Pancreas (tissue), 10 donors: Measurements from ENCODE around the gene HDAC5. TPM values are rescaled to one million over a fixed set of nuclear protein-coding genes. Genes with fewer than 3 reads are reported as not detected.

ENCODE experiments used
- ATAC-seq, 4 donors: fragments of 200-7000 bp; cut with Tn5 transposase; one replicate each; pipeline versions ENCODE4 v1.8.0 to v1.9.1; 2020; ENCODE audit warnings: mild to moderate bottlenecking in 4 of 4, moderate library complexity in 4 of 4
- DNase-seq, 6 donors: peaks; one replicate each; pipeline ENCODE4 v3.0.0-alpha.2; 2020
- FAIRE-seq: peaks from 2 replicates; lab custom pipeline; 2012; peaks lifted over from hg19 to GRCh38; lab: Jason Lieb, UNC
- H3K27ac ChIP-seq, 4 donors: fragments of 200-600 bp; sonication (generic); 1 replicate in 3 of 4; 2 replicates in 1 of 4; pipeline versions ENCODE4 v1.5.0 to v1.8.0; 2020
- H3K27me3 ChIP-seq, 4 donors: fragments of 200-600 bp; one replicate each; pipeline ENCODE4 v1.8.0; 2021
- H3K36me3 ChIP-seq, 3 donors: fragments of 200-600 bp; sonication (generic) in 1 of 3; one replicate each; pipeline versions ENCODE4 v1.5.0 to v1.8.0; 2020 to 2021
- H3K4me1 ChIP-seq, 3 donors: fragments of 200-600 bp; one replicate each; pipeline ENCODE4 v1.8.0; 2021
- H3K4me3 ChIP-seq, 4 donors: fragments of 200-600 bp; sonication (generic) in 2 of 4; one replicate each; pipeline versions ENCODE4 v1.5.0 to v1.8.0; 2020 to 2021
- H3K9me3 ChIP-seq, 4 donors: fragments of 200-600 bp; one replicate each; pipeline ENCODE4 v1.8.0; 2021
- WGBS, 2 donors: extraction: QIAGEN DNeasy Blood & Tissue Kit; methylation state at CpG; one replicate each; pipeline ENCODE4 v1.1.7; 2013; 5-methylcytosine and 5-hydroxymethylcytosine counted together
- intact Hi-C, 3 donors: fragments of 100-400 bp; cut with DNase I; formaldehyde crosslinking; loops; one replicate each; pipeline versions ENCODE4 v1.11.1 to v1.14.2; 2022
- polyA plus RNA-seq, 2 donors: library from polyadenylated mRNA; stranded (reverse); fragments of 200-250 nt; gene quantifications; one replicate each; pipeline ENCODE4 v1.2.3, GENCODE V29; 2013
- total RNA-seq, 6 donors: library from RNA; stranded (reverse); fragmentation: NEBNext Ultra II Directional in 4 of 6; extraction: Animal tissue kit (Norgen Biotek cat#: 25700) in 4 of 6; gene quantifications; one replicate each; pipeline versions ENCODE4 v1.2.1 to v1.2.4, GENCODE V29; 2021 to 2023
- TF ChIP-seq, protein P1 (sequence below), 4 donors: fragments of 200-600 bp; sonication (generic) in 3 of 4; IDR thresholded peaks; one replicate each; pipeline versions ENCODE4 v1.5.0 to v1.8.0; 2021; ENCODE audit warnings: antibody characterized with exemption in 4 of 4
- donor health status: healthy with polysubstance abuse.
- donor health status: DM: no; HTN: no; CAD: no; lungs with moderate emphysema.
- donor health status: DM: no; HTN: no; CAD: no.
- donor health status: control.
- donor health status: control.
- donor health status: Bipolar disorder and iron deficiency.
- donor health status: DM: yes; HTN: yes; CAD: no.
- donor health status: DM: no; HTN: no; CAD: no.
- donor health status: DM: no; HTN: no; CAD: no.
- donor health status: DM: yes; HTN: yes; CAD: no.

HDAC5 gene
- total and polyA plus RNA-seq, 8 donors, result 10.9 to 38.1 (median 18.2) TPM

DNA sequence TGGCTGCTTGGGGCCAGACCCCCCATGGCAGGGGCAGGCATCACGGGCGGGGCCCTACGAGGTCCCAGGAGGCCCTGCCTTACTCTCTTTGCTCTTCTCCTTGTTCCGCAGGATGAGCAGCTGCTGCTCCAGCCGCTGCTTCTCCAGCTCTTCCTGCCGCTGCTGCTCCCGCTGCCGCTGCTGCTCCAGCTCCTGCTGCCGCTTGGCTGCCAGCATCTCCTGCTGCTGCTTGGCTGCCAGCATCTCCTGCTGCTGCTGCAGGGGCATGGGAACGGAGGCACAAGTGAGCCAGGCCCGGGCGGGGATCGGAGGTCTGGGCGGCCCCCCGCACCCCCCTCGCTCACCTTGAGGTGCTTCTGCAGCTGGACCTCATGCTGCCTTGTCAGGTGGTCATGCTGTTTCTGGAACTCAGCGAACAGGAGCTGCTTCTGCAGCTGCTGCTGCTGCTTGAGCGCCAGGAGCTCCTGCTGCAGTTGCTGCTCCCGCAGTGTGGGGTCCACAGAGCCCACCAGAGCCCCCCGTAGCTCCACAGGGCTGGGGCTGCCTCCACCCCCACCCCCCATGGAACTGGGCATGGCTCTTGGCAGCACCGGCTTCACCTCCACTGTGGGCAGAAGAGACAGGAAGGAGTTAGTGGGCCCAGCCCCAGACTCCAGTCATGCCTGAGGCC, 30.1 kb downstream of the HDAC5 start:
- Histone ChIP-seq H3K4me1 (peaks cover 0 to 15% (median 6%) of the 10 kb centered on the region in 3 donors), H3K27ac (no peak overlapping the region), H3K36me3 (peaks cover 0 to 31% (median 19%) of the 10 kb centered on the region in 3 donors), H3K27me3 (no peaks in the 10 kb centered on the region), H3K9me3 (no peaks in the 10 kb centered on the region), H3K4me3 (no peak overlapping the region)
- ATAC-seq (no peak), FAIRE-seq (no peak), DNase-seq (no peak)
- intact Hi-C loops, result no loop called here
- WGBS, 2 donors, result 89 to 93% methylated on average over 21 of the region's 21 CpGs
- TF ChIP-seq, protein P1, sequence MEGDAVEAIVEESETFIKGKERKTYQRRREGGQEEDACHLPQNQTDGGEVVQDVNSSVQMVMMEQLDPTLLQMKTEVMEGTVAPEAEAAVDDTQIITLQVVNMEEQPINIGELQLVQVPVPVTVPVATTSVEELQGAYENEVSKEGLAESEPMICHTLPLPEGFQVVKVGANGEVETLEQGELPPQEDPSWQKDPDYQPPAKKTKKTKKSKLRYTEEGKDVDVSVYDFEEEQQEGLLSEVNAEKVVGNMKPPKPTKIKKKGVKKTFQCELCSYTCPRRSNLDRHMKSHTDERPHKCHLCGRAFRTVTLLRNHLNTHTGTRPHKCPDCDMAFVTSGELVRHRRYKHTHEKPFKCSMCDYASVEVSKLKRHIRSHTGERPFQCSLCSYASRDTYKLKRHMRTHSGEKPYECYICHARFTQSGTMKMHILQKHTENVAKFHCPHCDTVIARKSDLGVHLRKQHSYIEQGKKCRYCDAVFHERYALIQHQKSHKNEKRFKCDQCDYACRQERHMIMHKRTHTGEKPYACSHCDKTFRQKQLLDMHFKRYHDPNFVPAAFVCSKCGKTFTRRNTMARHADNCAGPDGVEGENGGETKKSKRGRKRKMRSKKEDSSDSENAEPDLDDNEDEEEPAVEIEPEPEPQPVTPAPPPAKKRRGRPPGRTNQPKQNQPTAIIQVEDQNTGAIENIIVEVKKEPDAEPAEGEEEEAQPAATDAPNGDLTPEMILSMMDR (IDR thresholded peaks at IDR 0.05), result no peak

DNA sequence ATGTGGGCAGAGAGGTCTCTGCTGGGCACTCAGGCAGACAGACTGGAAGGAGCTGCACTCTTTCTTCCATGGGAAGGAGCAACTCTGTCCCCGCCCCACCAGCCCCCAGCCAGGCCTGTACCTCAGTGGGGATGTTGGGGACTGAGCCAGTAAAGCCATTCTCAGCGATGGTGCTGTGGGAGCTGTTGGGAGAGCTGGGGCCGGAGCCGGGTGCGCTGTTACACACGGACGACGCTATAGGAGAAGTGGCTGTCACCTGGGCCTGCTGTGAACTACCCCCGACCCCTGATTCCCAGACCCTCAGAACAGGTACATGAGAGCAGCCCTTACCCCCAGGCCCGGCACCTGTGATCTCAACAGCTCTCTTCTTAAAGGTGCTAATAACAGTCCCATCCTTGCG, 31.4 kb downstream of the HDAC5 start:
- FAIRE-seq, result no peak
- intact Hi-C loops, result no loop called here
- peaks cover 0 to 34% (median 19%) of the 10 kb centered on the region in 3 donors for H3K36me3 ChIP-seq
- no peak for ATAC-seq
- 93 to 97% methylated on average over 11 of the region's 11 CpGs for WGBS, 2 donors
- H3K4me3 ChIP-seq, result no peak overlapping the region
- no peak for DNase-seq
- peaks cover 0 to 2% (median 0%) of the 10 kb centered on the region in 3 donors for H3K4me1 ChIP-seq
- no peaks in the 10 kb centered on the region for H3K9me3 ChIP-seq
- no peaks in the 10 kb centered on the region for H3K27me3 ChIP-seq
- TF ChIP-seq, protein P1 (IDR thresholded peaks at IDR 0.05), result no peak
- H3K27ac ChIP-seq, result no peak overlapping the region

DNA sequence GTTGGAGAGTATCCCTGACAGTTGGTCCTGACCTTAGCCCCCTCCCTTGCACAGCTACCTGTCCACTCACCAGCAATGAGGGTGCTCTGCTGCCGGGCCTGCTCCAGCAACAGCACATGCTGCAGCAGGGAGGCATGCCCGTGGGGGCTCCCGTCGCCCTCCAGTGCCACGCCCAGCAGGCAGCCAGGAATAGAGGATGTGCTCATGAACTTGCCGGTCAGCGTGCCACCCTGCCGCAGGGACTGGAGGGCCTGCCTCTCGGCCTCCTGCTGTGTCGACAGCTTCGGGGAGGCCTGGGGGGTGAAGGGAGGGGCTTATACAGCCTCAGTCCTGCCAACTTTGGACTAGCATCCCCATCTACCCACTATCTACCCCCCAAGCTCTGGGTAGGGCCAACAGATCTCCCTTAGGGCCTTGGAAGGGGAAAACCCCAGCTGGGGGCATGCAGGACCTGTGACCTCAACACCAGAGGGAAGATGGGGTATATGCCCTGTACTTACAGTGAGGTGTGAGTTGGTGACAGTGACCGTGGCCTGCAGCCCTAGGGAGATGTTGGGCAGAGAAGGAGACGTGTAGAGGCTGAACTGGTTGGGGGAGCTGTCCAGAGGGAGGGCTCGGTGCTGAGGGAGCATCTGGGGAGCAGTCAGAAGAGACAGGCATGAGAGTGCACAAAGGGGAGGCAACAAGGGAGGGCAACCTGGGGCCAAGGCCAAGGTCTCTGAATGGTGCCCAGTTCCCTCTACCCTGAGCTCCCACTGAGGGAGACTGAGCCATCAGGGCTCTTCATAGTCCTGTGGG, 32.0 kb downstream of the HDAC5 start:
- Histone ChIP-seq H3K27me3 (no peaks in the 10 kb centered on the region), H3K4me1 (no peaks in the 10 kb centered on the region), H3K4me3 (no peak overlapping the region), H3K9me3 (no peaks in the 10 kb centered on the region), H3K27ac (no peak overlapping the region), H3K36me3 (peaks cover 0 to 34% (median 19%) of the 10 kb centered on the region in 3 donors)
- ATAC-seq (no peak), DNase-seq (no peak), FAIRE-seq (no peak)
- 93 to 97% methylated on average over 14 of the region's 14 CpGs for WGBS, 2 donors
- TF ChIP-seq, protein P1 (IDR thresholded peaks at IDR 0.05), result no peak
- intact Hi-C loops, result no loop called here

DNA sequence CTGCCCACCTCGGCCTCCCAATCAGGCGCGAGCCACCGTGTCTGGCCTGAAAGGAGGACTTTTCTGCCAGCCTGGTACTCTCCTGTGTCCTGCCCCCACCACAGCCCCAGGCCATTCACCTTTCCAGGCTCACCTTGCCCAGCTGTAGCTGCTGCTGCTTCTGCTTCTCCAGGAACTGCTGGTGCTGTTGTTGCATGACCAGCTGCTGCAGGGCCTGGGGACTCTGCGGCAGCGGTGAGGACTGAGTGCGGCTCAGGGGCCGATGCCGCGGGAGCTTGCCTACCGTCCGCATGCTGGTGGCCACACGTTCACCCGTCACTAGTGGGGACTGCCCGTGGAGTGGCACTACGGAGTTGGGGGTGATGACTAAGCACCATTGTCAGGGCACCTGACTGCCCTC, 35.2 kb downstream of the HDAC5 start:
- 91 to 96% methylated on average over 16 of the region's 16 CpGs for WGBS, 2 donors
- DNase-seq (no peak), ATAC-seq (no peak), FAIRE-seq (no peak)
- H3K36me3 ChIP-seq, result peaks cover 0 to 45% (median 16%) of the 10 kb centered on the region in 3 donors
- intact Hi-C loops, result no loop called here
- H3K4me3 ChIP-seq, result no peak overlapping the region
- TF ChIP-seq, protein P1 (IDR thresholded peaks at IDR 0.05), result no peak
- no peaks in the 10 kb centered on the region for H3K27me3 ChIP-seq
- H3K4me1 ChIP-seq, result no peaks in the 10 kb centered on the region
- no peaks in the 10 kb centered on the region for H3K9me3 ChIP-seq
- no peak overlapping the region for H3K27ac ChIP-seq
